BJ (cell line): ENCODE measurements around the gene UBA1. TPM values are rescaled to one million over a fixed set of nuclear protein-coding genes. Genes with fewer than 3 reads are reported as not detected.

Experiments used
- CTCF ChIA-PET: fragments of 350-600 bp; formaldehyde crosslinking; extraction: SDS; loops from one replicate; lab custom pipeline; 2021; ENCODE audit warnings: antibody characterized with exemption, inconsistent platforms; lab: Yijun Ruan, JAX
- POLR2A ChIA-PET: fragments of 300-600 bp; sonication (Branson Sonifier 250); formaldehyde crosslinking; extraction: SDS; loops from one replicate; lab custom pipeline; 2021; ENCODE audit warnings: antibody characterized with exemption; lab: Charles Lee
- DNase-seq: peaks from one replicate; pipeline ENCODE4 v3.0.0-alpha.2; 2011; ENCODE audit warnings: low read depth
- H3K27me3 ChIP-seq: 2 replicates; pipeline ENCODE4 v1.6.0; 2011; ENCODE audit warnings: low read length; ENCODE audit not compliant: control insufficient read depth, insufficient read depth
- H3K36me3 ChIP-seq: 2 replicates; pipeline ENCODE4 v1.5.1; 2011; ENCODE audit warnings: low read length; ENCODE audit not compliant: control insufficient read depth, insufficient read depth
- H3K4me3 ChIP-seq: 2 replicates; pipeline ENCODE4 v1.5.1; 2011; ENCODE audit warnings: low read depth, mild to moderate bottlenecking, control low read depth, low read length
- polyA plus RNA-seq: library from polyadenylated mRNA; depleted of rRNA; stranded (reverse); fragments of >200 nt; gene quantifications from 2 replicates; pipeline ENCODE4 v1.2.3, GENCODE V29; 2011
- TF ChIP-seq, protein P1 (sequence below): IDR thresholded peaks from 2 replicates; pipeline ENCODE4 v1.5.1; 2011; ENCODE audit warnings: low read depth, mild to moderate bottlenecking, control low read depth, inconsistent platforms, low read length, moderate library complexity; ENCODE audit not compliant: insufficient read depth

Gene UBA1
- polyA plus RNA-seq, 1 experiment, result 296 TPM

DNA sequence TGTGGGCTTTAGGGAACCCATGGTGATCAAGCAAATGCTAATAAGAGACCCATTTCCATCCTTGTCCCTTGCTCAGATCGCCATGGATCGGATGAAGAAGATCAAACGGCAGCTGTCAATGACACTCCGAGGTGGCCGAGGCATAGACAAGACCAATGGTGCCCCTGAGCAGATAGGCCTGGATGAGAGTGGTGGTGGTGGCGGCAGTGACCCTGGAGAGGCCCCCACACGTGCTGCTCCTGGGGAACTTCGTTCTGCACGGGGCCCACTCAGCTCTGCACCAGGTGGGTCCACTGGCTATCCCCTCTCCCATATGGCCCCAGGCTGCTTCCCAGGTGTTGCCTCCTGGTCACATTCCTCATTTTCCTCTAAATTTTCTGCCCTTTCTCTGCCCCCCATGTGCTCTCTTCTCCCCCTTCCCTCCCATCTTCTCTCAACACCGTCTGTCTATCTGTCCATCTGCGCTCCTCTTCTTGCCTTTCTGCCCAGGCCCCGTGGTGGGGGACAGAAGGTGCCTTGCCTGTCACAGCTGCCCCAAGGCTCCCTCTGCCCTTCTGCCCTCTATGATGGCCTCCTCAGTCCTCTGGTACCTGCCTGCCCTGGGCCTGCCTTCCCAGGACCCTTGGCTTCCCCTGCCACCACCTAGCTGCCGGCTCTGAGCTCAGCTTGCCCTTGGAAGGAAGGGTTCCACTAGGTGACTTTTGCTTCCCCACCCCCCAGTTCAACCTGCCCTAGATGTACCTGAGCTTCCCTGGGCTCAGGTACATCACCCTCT, 30.0 kb downstream of the UBA1 start:
- DNase-seq, result no peak
- TF ChIP-seq, protein P1, sequence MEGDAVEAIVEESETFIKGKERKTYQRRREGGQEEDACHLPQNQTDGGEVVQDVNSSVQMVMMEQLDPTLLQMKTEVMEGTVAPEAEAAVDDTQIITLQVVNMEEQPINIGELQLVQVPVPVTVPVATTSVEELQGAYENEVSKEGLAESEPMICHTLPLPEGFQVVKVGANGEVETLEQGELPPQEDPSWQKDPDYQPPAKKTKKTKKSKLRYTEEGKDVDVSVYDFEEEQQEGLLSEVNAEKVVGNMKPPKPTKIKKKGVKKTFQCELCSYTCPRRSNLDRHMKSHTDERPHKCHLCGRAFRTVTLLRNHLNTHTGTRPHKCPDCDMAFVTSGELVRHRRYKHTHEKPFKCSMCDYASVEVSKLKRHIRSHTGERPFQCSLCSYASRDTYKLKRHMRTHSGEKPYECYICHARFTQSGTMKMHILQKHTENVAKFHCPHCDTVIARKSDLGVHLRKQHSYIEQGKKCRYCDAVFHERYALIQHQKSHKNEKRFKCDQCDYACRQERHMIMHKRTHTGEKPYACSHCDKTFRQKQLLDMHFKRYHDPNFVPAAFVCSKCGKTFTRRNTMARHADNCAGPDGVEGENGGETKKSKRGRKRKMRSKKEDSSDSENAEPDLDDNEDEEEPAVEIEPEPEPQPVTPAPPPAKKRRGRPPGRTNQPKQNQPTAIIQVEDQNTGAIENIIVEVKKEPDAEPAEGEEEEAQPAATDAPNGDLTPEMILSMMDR, result no peak
- Histone ChIP-seq H3K4me3 (no peak overlapping the region), H3K27me3 (no peaks in the 10 kb centered on the region), H3K36me3 (peaks cover 19% of the 10 kb centered on the region)
- ChIA-PET POLR2A (no interaction called here), CTCF (no interaction called here)

DNA sequence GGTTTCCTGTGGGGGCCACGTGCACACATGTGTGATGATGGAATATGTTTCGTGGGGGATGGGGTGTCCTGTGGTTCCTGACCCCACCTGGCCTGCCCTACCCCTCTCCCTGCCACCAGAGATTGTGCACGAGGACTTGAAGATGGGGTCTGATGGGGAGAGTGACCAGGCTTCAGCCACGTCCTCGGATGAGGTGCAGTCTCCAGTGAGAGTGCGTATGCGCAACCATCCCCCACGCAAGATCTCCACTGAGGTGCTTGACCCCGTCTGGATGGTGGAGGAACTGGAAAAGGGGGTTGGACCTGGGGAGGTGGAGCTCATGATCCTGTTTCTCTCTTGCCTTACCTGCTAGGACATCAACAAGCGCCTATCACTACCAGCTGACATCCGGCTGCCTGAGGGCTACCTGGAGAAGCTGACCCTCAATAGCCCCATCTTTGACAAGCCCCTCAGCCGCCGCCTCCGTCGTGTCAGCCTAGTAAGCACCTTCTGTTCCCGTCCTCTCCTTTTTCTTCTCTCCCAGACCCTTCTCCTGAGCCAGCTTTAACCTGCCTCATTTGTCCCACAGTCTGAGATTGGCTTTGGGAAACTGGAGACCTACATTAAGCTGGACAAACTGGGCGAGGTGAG, 30.8 kb downstream of the UBA1 start:
- TF ChIP-seq, protein P1, result no peak
- DNase-seq, result no peak
- H3K36me3 ChIP-seq, result peaks cover 19% of the 10 kb centered on the region
- POLR2A ChIA-PET, result no interaction called here
- CTCF ChIA-PET, result no interaction called here
- no peaks in the 10 kb centered on the region for H3K27me3 ChIP-seq
- H3K4me3 ChIP-seq, result no peak overlapping the region

DNA sequence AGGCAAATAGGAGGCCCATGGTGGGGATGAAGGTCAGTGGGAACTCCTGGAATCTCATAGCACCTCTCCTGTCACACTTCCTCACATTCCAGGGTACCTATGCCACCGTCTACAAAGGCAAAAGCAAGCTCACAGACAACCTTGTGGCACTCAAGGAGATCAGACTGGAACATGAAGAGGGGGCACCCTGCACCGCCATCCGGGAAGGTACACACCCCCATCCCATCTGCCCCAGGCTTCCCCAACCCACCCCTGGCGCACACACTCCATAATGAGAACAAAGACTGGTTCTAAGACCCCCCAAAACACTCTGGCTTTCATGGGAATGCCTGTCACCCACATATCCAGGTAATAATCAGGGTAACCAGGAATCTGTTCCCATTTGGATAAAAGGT, 31.3 kb downstream of the UBA1 start:
- H3K36me3 ChIP-seq, result peaks cover 19% of the 10 kb centered on the region
- POLR2A ChIA-PET, result no interaction called here
- no peaks in the 10 kb centered on the region for H3K27me3 ChIP-seq

DNA sequence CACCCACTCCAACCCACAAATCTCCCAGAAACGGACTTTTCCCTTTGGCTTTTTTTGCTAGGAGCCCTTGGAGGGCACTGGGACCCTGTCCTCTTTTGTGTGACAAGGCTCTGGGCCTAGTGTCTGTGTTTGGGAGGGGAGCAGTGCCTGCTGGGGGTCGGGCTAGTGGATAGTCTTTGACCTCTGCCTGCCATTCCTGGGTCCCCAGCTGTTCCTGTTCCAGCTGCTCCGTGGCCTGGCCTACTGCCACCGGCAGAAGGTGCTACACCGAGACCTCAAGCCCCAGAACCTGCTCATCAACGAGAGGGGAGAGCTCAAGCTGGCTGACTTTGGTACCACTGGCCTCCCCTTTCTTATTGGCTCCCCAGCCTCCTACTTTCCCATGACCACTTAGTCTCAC, 32.4 kb downstream of the UBA1 start:
- H3K4me3 ChIP-seq, result no peak overlapping the region
- ChIA-PET CTCF (no interaction called here), POLR2A (no interaction called here)
- DNase-seq, result no peak
- TF ChIP-seq, protein P1, result no peak
- H3K36me3 ChIP-seq, result peaks cover 19% of the 10 kb centered on the region
- H3K27me3 ChIP-seq, result no peaks in the 10 kb centered on the region

More for the DNA sequence above, 31.3 kb downstream of the UBA1 start:
- CTCF ChIA-PET, result no interaction called here
- no peak for DNase-seq
- H3K4me3 ChIP-seq, result no peak overlapping the region
- TF ChIP-seq, protein P1, result no peak

DNA sequence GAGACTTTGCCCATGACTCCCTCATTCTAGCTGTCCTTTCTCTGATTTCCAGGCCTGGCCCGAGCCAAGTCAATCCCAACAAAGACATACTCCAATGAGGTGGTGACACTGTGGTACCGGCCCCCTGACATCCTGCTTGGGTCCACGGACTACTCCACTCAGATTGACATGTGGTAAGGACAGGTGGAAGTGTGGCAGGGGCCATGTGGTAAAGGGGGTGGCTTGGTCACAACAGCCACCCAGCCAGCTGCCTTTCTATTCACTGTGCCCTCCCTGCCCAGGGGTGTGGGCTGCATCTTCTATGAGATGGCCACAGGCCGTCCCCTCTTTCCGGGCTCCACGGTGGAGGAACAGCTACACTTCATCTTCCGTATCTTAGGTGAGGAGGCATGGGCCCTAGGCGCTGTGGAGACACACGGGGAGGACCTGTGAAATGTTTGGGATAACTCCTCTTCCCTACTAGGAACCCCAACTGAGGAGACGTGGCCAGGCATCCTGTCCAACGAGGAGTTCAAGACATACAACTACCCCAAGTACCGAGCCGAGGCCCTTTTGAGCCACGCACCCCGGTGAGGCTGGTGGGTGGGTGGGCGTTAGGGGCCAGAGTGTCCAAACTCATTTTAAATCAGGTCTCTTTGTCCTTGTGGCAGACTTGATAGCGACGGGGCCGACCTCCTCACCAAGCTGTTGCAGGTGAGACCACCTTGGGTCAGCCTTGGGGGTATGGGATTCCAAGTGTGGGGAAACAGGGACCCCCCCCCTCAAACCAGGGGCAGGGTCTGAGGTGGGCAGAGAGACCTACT, 33.1 kb downstream of the UBA1 start:
- CTCF ChIA-PET, result no interaction called here
- Histone ChIP-seq H3K4me3 (no peak overlapping the region), H3K27me3 (no peaks in the 10 kb centered on the region), H3K36me3 (peaks cover 19% of the 10 kb centered on the region)
- DNase-seq, result no peak
- POLR2A ChIA-PET, result no interaction called here
- TF ChIP-seq, protein P1, result no peak
